ENCODE data around the gene IL27RA.
"Not testable (repeated sequence)": the region's sequence is repeated elsewhere in the genome, so short reads cannot be mapped to it uniquely, and the experiment has no call there.

The IL27RA gene

DNA sequence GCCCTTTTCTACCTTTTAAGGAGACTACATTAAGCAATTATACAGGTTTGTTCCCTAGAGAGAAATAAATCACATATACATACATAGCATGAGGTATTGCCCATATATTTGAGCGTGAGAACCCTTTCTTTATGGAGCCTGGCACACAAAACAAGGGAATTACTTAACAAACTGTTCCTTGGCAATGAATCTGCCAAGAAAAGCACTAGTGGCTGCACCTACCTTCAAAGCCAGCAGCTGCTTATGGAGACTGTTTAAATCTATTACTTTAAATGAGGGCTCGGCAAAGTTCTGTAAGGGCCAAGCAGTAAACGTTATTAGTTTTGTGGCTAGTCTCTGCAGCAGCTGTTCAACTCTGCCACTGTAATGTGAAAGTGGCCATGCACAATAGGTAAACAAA, 32.5 kb upstream of the IL27RA start:
- no peak for DNase-seq (ENCODE audit: low read depth)

- DNase-seq (ENCODE audit: low read depth) = no peak
Measured at GRCh38 chr19:14000691-14001375, 30.7 kb upstream of the IL27RA start.

GRCh38 chr19:14002571-14003250, 28.9 kb upstream of the IL27RA start:
- DNase-seq (ENCODE audit: low read depth) = no peak

- DNase-seq (ENCODE audit: low read depth) = no peak
Measured at GRCh38 chr19:14003251-14004055, 28.1 kb upstream of the IL27RA start.

- no peak for DNase-seq (ENCODE audit: low read depth)
Measured at GRCh38 chr19:14004619-14005348, 26.8 kb upstream of the IL27RA start.

GRCh38 chr19:14005349-14006084, 26.0 kb upstream of the IL27RA start:
- DNase-seq (ENCODE audit: low read depth) = peak; percentile 83

GRCh38 chr19:14006085-14006765, 25.3 kb upstream of the IL27RA start, which contains the start of gene RFX1:
RFX1 (minus strand) TSS chr19:14006320; CDS start chr19:13993843, 12,477 bp downstream.
- DNase-seq (ENCODE audit: low read depth) = peak; percentile 100

DNA sequence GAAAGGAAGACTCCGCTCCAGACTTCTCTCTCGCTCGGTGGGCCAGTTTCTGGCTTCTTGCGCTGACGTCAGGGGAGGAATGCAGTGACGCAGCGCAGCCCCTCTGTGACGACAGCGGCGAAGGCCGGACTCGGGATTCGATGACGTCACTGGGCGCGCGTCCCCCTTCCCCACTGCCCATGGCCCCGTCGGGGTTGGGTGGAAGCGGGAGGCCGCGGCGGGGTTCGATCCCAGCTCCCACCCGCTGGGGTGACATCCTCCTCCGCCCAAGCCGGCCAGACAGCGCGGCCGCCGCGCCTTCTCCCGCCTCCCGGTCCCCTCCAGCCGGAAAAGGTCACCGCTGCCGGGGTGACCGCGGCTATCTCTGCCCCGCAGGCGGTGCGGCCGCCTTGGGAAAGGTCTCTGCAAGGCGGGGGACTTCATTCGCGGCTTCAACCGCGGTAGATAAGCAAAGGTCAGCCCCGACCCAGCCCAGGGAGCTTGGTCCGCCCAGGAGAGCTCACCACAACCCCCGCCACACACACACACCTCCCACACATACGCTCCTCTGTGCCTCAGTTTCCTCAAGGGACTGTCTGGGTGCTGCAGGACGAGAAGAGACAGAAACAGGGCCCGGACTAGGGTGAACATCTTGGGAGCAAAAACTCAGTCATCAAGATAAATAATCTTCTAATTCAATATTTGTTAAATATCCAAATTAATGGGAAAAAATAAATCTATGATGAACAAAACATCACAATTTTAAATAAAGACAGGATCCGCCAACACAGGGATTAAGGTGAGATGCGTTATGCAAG, 24.6 kb upstream of the IL27RA start:
- no peak for DNase-seq (ENCODE audit: low read depth)

DNA sequence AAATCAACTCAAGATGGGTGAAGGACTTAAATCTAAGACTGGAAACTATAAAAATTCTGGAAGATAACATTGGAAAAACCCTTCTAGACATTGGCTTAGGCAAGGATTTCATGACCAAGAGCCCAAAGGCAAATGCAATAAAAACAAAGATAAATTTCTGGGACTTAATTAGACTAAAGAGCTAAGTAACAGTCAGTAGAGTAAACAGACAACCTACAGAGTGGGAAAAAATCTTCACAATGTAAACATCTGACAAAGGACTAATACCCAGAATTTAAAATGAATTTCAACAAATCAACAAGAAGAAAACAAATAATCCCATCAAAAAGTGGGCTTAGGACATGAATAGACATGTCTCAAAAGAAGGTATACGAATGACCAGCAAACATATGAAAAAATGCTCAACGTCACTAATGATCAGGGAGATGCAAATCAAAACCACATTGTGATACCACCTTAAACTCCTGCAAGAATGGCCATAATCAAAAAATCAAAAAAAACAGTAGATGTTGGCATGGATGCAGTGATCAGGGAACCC, 19.1 kb upstream of the IL27RA start:
- no peak for DNase-seq (ENCODE audit: low read depth)

- DNase-seq (ENCODE audit: low read depth) = no peak
Measured at GRCh38 chr19:14015524-14016035, 16.0 kb upstream of the IL27RA start.

DNA sequence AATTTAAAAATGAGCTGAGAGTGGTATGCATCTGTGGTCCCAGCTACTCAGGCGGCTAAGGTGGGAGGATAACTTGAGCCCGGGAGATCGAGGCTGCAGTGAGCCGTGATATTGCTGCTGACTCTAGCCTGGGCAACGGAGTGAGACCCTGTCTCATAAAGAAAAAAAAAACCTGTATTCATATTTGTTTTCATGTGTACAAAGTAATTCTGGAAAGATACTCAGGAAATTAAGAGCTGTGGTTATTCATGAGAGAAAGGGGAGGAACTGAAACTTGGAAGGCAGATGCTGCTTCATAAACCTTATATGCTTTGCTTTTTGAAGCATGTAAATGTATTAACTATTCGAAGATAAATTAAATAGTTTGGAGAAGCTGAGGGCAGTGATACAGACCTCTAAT, 12.5 kb upstream of the IL27RA start:
- DNase-seq (ENCODE audit: low read depth) = no peak

DNA sequence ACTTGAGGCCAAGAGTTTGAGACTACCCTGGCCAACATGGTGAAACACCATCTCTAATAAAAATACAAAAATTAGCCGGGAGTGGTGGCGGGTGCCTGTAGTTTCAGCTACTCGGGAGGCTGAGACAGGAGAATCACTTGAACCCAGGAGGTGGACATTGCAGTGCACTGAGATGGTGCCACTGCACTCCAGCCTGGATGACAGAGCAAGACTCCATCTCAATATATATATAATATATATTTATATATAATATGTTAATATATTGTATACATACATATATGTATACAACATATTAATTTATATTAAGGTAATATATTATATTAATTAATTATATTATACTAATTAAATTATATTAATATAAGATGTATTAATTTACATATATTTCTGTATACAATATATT, 11.8 kb upstream of the IL27RA start:
- not testable (repeated sequence) for DNase-seq (ENCODE audit: low read depth)

GRCh38 chr19:14021474-14021873, 10.1 kb upstream of the IL27RA start:
- DNase-seq (ENCODE audit: low read depth) = no peak

DNA sequence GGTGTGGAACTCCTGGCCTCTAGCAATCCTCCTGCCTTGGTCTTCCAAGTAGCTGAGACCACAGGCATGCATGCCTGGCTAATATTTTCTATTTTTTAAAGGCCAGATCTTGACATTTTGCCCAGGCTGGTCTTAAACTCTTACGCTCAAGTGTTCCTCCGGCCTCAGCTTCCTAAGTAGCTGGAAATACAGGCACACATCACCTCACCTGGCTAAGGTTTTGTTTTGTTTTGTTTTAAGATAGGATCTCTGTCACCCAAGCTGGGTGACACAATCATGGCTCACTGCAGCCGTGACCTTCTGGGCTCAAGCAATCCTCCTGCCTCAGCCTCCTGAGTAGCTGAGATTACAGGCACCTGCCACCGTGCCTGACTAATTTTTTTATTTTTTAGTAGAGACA, 9.1 kb upstream of the IL27RA start:
- DNase-seq (ENCODE audit: low read depth) = no peak

DNA sequence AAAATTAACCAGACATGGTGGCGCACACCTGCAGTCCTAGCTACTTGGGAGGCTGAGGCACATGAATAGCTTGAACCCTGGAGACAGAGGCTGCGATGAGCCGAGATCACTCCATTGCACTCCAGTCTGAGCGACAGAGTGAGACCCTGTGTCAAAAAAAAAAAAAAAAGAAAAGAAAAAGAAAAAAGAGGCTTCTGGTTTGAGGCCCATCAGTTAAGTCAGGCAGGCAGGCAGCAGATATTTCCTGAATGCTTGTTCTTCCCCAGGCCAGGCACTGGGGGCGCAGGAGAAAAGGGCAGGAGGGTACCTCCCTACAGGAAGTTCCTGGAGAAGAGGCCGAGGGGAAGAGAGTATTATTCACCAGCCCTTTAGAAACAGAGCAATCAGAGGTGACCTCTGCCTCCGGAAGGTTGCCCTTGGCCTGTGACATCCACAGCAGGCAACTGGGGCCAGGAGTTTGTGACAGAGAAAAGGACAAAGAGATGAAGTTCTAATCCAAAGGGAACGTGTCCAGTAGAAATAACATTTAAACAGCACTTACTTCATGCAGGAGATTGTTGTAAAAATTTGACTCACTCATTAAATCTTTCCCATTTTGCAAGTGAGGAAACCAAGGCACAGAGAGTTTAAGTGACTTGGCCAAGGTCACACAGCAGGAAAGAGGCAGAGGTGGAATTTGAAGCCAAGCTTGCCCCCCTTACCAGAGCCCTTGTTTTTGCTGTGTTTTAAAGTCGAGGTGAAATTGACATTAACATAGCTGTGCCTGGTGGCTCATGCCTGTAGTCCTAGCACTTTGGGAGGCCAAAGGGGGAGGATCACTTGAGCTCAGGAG, 7.9 kb upstream of the IL27RA start:
- DNase-seq (ENCODE audit: low read depth) = no peak

DNA sequence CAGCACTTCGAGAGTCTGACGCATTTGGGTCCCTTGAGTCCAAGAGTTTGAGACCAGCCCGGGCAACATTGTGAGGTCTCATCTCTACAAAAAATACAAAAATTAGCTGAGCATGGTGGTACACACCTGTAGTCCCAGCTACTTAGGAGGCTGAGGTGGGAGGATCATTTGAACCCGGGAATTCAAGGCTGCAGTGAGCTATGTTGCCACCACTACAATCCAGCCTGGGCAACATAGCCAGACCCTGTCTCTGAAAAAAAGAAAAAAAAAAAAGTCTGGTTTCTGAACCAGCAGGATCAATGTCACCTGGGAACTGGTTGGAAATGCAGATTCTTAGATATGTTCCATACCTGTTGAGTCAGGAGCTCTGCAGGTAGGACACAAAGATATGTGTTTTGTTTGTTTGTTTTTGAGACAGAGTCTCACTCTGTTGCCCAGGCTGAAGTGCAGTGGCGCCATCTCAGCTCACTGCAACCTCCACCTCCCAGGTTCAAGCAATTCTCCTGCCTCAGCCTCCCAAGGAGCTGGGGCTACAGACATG, 4.8 kb upstream of the IL27RA start:
- DNase-seq (ENCODE audit: low read depth) = not testable (repeated sequence)

DNA sequence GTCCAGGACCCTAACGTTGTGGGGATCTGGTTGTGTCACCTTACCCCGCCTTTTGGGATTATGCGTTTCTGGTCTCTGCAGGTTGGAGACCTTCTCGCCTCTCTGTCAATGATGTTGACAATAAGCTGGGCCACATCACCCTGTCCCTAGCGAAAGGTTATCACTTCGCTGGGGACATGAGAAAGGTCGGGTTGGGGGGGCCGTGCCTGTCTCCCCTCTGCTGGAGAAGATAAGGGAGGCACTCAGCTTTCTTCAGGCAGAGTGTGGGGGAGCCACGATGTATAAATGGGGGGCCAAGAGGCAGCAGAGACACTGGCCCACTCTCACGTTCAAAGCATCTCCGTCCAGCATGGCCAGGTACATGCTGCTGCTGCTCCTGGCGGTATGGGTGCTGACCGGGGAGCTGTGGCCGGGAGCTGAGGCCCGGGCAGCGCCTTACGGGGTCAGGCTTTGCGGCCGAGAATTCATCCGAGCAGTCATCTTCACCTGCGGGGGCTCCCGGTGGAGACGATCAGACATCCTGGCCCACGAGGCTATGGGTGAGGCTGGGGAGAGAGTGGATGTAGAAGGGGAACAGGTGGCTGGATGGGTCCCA, 3.6 kb upstream of the IL27RA start, which contains the start of gene RLN3:
TSS of gene RLN3 (plus strand) at position 293 of the 595 bp plus-strand sequence. CDS start at position 350, 57 bp downstream.
- DNase-seq (ENCODE audit: low read depth) = no peak

DNA sequence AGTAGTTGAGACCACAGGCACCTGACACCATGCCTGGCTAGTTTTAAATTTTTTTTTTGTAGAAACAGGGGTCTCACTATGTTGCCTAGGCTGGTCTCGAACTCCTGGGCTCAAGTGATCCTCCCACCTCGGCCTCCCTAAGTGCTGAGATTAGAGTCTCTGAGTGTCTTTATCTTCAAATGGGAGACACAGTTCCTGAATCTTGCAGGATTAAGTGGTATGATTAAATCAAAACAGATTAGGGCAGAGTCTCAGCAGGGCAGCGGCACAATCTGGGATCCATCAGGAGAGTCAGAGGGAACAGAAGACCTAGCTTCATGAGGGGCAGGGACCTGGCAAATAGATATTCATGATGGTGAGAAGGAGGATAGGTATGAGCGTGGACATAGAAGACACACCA, 2.7 kb upstream of the IL27RA start:
- DNase-seq (ENCODE audit: low read depth) = no peak
